ENCODE data around the gene KLF2.

- TF ChIP-seq CTCF (conservative IDR thresholded peaks at IDR 0.05 in 1 of 2, IDR thresholded peaks at IDR 0.05 in 1 of 2; ENCODE audit: low read depth in 1 of 2, low read length in 2 of 2) = no peak
- TF ChIP-seq EZH2 (IDR thresholded peaks at IDR 0.05; ENCODE audit: low read length, missing control alignments) = no peak
These were observed 11.9 kb downstream of the KLF2 start for GRCh38 chr19:16336571-16336970.

Measured in fibroblast of lung (primary cell).